T1000 (cell line): ENCODE results near the gene ICAM5.

Experiments
- DNase-seq: peaks from one replicate; lab custom pipeline; 2025; ENCODE audit warnings: mixed read lengths; lab: John Stamatoyannopoulos, UW

ICAM5 gene

DNA sequence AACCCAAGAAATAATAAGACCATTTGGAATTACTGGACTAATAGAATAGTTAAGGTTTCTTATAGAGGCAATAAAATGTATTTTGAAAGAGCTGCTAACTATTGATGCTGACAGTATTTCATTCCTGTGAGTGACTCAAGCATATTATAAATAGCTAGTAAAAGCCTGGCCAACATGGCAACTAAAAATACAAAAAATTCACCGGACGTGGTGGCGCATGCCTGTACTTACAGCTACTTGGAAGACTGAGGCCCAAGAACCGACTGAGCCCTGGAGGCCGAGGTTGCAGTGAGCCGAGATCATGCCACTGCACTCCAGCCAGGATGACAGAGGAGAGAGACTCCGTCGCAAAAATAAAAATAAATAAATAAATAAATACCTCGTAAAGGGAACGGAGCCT, 55.0 kb downstream of the ICAM5 start:
- no peak for DNase-seq
